Vagina (tissue), 2 donors: ENCODE measurements around the gene NCR1.

Experiments used
- CTCF ChIP-seq, 3 experiments: fragments of 450-650 bp in 2 of 3; fragments of 200-600 bp in 1 of 3; sonication (generic) in 1 of 3; IDR thresholded peaks; one replicate each; pipeline ENCODE4 v1.5.1; 2017 to 2019; ENCODE audit warnings: antibody characterized with exemption in 3 of 3, mild to moderate bottlenecking in 2 of 3, moderate library complexity in 2 of 3
- POLR2A ChIP-seq, 2 donors: fragments of 450-650 bp; IDR thresholded peaks; one replicate each; pipeline ENCODE4 v1.6.1; 2017; ENCODE audit warnings: antibody characterized with exemption in 2 of 2, mild to moderate bottlenecking in 2 of 2, moderate library complexity in 2 of 2

- TF ChIP-seq POLR2A (IDR thresholded peaks at IDR 0.05) = no peak
- no peak for TF ChIP-seq CTCF (IDR thresholded peaks at IDR 0.05)
These were observed 49.4 kb downstream of the NCR1 start for GRCh38 chr19:54955376-54955775.
